ENCODE results near the gene PSMA6.
"Not testable (repeated sequence)": the region's sequence is repeated elsewhere in the genome, so short reads cannot be mapped to it uniquely, and the experiment has no call there.

Gene PSMA6

DNA sequence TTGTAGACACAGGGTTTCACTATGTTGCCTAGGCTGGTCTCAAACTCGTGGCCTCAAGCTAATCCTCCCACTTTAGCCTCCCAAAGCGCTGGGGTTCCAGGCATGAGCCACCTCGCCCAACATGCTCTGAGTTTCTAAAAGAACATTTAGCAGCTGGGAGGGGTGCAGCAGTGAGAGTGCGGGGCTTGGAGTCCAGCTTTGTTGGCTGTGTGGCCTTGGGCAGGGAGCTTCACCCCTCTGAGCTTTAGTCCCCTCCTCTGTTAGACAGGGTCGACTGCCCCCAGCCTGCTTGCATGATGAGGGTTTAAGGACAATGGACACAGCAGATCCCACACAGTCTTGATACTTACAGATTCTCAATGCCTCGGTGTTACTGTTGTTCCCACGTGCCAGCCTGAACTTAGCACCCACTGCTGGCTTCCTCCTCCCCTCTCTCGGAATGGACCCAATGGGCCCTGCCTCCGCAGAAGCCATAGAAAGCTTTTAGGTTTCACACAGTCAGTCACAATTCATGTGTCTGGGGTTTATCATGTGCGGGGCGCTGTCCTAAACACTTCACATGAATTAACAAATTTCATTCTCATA lies 54.6 kb downstream of the PSMA6 start:
- no peak for DNase-seq

DNA sequence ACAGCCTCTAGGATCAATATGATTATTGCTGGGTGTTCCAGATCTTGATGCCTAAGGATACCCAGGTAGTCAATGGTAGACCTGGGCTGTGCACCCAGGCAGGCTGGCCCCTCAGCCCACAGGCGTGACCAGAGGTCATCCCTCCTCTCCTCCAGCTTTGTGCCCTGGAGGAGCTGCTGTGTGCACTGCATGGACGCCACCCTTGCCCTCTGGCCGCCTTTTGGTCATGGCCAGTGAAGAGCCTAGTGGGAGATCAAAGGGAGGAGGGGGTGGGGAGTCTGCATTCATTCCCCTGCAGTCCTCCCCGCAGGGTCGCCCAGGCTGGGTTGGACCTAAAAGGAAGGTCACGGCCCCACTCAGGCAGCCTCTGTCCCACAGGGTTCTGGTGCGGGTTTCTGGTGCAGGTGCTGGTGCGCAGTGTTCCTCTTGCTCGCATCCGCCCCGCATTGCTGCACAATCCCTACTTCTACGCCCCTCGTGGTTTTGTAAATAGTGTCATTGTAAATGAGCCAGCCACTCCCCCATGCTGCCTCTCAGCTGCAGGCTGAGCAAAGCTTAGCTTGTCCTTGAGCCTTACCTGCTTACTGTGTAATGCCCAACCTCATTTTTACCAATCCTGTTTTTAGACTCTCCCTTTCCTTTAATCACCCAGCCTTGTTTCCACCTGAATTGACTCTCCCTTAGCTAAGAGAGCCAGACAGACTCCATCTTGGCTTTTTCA lies 55.3 kb downstream of the PSMA6 start:
- DNase-seq: no peak

DNA sequence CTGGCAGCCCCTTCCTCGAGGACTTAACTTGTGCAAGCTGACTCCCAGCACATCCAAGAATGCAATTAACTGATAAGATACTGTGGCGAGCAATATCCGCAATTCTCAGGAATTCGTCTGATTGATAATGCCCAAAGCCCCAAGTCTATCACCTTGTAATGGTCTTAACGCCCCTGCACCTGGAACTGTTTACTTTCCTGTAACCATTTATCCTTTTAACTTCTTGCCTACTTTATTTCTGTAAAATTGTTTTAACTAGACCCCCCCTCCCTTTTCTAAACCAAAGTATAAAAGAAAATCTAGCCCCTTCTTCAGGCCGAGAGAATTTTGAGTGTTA lies 55.8 kb downstream of the PSMA6 start:
- not testable (repeated sequence) for DNase-seq

DNA sequence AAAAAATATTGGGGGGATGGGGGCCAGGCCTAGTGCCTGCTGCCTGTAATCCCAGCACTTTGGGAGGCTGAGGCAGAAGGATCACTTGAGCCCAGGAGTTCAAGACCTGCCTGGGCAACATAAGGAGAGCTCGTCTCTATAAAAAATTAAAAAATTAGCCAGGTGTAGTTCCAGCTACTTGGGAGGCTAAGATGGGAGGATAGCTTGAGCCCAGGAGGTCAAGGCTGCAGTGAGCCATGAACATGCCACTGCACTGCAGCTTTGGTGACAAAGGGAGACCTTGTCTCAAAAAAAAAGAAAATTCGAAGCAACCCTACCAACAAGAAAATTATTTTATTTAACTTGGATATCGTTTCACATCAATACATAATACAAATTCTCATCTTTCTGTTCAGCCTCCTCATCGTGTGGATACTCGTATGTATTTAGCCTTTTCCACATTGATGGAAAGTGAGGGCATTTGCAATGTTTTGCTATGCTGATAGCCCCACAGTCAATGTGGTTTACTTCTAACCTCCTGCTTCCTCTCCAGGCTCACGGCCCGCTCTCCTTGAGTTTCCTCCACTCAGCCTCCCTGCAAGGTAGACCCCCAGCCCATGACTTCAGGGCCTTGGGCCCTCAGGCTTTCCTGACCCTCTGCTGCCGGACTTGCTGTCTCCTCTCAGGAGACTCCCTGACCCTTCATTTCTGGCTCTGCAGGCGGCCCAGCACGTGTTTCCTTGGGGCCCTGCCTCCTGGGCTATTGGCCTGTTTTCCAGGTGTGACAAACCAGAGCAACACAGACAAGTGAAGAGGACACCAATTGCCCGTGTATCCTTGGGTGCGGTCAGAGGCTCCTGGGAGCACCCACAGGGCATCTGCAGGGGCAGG lies 57.5 kb downstream of the PSMA6 start:
- DNase-seq: no peak

DNA sequence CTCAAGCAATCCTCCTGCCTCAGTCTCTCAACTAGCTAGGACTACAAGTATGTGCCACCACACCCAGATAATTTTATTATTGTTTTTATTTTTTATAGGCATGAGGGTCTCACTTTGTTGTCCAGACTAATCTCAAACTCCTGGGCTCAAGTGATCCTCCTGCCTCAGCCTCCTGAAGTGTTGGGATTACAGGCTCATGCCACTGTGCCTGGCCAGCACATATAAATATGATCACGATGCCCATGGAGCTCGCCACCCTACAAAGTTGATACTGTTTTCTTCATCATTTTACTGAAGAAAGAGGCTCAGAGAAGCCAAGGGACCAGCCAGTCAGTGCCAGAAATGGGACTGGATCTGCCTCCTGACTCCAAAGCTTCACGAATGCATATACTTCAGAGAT lies 59.3 kb downstream of the PSMA6 start:
- no peak for DNase-seq

DNA sequence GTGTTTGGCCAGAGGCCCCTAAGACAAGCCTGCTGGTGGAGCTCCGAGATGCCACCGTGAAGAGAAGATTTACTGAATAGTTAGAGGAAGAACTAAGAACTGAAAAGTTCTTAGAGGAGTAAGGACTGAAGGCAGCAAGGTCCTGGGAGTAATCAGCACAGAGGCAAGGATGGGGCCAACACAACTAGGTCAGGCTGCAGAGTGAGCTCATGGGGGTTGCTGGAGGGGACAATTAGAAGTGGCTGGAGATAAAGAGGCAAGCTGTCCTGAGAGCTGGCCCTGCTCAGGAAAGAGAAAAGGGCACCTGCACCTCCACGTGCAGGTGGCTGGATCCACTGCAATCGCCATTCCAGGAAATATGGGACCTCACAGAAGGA lies 59.7 kb downstream of the PSMA6 start:
- DNase-seq: no peak

DNA sequence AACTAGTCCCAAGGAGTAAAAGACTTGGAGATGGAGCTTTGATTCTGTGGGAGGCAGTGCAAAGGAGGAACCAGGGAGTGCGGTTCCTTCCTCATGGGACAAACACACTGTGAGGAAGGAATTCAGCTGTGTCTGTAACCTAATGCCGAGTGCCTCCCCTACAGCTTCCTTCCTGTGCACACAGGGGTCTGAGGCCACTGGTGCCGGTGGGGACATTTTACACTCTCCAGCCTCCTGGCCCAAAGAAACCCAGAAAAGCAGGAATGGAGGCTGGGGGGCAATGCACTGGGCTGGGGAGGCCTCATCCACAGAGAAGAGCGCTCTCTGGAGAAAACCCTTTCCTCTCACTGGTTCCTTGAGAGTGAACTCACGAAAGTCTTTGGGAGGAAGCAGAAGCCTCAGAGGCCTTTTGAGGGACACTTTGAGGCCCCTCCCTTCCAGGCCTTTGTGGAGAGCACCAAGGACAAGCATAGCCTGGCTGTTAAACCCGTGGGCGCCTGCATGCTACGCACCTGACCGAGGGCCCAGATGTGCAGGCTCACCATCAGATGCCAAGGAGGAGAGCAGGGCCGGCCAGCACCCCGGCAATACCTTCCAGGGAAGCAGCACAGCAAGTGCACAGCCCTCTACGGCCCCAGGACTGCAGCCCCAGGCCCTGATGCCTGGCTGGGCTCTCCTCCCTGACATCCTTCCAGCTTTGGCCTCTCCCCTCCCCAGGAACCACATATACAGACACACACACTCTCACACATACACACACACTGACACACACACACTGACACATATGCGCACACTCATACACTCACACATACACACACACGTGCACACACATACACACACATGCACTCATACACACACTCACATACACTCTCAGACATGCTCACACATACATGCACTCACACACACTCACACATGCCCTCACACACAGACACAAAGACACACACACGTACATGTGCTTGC lies 60.4 kb downstream of the PSMA6 start:
- DNase-seq: no peak

DNA sequence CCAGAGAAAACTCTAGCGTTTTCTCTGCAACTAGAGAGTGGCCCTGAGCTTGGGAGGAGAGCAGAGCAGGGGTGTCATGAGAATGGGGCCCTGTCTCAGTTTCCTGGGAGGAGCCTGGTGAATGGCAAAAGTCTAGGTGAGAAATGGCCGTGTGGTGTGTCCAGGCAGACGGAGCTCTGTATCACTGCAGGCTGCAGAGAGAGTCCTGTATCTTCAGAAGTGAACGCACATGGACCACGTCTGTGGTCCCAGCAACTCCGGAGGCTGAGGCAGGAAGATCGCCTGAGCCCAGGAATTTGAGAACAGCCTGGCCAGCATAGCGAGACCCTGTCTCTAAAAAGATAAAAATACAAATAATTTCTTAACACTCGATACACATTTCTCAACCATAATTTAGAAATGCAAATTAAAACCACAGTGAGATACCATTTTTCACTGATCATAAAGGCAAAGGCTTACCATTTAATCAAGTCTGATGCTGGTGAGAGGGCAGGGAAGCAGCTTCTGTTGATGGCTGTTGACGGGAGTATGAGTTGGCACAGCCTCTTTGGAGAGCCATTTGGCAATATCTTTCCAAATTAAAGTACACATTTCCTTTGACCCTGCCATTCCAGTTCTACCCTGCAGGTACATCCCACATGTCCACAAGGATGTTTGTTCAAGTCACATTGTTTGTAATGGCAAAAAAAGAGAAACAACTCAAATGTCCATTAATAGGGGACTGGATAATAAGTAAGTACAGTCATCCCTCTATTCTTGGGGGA lies 61.4 kb downstream of the PSMA6 start:
- no peak for DNase-seq

DNA sequence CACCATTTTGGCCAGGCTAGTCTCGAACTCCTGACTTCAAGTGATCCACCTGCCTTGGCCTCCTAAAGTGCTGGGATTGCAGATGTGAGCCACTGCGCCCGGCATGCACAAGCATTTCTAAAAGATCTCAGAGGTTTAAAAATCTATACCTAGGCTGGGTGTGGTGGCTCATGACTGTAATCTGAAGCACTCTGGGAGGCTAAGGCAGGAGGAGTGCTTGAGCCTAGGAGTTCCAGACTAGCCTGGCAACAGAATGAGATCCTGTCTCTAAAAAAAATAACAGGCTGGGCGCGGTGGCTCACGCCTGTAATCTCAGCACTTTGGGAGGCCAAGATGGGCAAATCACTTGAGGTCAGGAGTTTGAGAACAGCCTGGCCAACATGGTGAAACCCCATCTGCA lies 63.1 kb downstream of the PSMA6 start:
- not testable (repeated sequence) for DNase-seq

DNA sequence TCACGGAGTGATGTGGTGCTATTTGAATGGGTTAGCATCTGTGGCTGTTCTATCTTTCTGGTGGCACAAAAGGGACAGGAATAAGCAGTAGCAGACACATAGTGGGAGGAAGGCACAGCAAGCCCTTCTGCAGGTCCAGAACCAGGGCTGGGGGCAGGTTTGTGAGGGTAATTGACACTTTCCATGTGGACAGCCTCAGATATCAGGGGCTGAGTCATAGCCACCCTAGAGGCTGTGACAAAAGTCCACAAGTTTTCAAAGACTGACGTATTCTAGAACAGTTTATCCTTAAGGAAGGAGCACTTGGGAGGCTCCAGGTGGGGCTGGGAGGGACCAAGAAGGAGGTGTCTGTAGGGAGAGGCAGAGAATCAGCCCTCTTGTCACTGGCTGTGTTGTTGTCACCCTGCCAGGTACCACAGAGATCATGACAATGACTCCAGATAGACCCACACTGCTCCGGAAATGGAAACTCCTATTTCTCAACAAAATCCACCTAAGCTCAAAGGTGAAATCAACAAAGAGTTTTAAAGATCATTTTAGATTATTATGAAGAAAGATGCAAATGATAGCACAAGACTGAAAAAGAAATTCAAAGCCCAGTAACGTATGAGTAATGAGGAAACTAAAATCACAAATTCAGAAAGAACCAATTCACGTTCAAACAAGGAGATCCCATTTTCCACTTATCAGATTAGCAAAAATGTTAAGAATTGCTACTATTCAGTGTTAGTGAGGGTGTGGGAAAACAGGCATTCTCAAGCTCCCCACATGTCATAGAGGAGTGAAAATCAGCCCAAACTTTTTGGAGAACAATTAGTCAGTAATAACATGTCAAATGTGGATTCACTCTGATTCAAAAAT lies 64.0 kb downstream of the PSMA6 start:
- DNase-seq: no peak

DNA sequence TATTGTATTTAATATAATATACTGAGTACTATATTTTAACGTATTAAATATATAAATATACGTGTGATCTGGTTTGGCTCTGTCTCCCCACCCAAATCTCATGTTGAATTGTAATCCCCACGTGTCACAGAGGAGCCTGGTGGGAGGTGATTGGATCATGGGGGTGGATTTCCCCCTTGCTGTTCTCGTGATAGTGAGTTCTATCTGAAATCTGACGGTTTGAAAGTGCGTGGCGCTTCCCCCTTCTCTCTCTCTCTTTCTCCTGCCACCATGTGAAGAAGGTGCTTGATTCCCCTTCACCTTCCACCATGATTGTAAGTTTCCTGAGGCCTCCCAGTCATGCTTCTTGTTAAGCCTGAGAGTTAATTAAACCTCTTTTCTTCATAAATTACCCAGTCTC lies 67.5 kb downstream of the PSMA6 start:
- DNase-seq: not testable (repeated sequence)

DNA sequence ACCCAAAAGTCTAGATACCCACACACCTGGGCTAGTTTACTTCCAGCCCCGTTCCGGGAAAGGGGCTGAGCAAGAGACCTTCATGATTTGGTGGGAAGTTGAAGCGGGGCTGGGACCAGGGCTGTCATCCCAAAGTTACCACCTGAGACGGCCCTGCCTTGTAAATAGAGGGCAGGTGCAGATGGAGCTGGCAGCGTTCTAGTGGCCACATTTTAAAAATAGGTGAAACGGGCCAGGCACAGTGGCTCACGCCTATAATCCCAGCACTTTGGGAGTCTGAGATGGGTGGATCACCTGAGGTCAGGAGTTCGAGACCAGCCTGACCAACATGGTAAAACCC lies 68.9 kb downstream of the PSMA6 start:
- no peak for DNase-seq

DNA sequence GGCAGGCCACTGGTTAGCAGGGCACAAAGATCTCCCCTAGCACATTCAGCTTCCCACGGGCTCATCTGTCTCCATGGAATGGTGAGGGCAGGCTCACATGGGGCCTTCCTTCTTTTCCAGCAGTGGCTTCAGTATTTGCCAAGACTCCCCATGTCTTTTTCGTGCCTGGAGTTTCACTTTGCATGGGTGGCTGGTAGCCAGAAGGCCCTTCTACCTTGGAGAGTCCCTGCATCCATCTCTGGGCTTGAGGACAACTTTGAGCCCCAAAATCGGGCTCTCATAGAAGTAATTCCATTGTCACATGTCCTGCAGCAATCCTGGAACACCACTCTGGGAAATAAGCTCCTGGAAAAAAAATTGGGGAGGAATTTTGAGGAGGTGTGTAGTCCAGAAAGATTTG lies 70.3 kb downstream of the PSMA6 start:
- no peak for DNase-seq

DNA sequence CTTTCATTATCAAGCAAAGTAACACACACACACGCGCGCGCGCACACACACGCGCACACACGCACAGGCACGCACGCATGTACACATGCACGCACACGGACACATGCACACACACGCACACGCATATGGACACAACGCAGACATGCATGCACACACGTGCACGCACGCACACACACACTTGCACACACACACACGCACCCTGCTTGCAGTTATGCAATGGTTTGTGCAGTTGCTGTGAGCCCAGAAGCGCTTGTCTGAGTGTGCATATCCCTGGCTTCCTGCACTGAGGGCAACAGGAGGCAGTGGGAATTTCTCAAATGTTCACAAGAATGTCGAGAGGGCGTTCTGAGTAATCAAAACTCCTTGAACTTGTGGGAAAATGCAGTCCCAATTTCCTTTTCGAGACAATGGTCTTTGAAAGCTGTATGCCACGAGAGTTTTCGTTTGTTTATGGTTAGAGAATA lies 70.8 kb downstream of the PSMA6 start:
- DNase-seq: no peak

DNA sequence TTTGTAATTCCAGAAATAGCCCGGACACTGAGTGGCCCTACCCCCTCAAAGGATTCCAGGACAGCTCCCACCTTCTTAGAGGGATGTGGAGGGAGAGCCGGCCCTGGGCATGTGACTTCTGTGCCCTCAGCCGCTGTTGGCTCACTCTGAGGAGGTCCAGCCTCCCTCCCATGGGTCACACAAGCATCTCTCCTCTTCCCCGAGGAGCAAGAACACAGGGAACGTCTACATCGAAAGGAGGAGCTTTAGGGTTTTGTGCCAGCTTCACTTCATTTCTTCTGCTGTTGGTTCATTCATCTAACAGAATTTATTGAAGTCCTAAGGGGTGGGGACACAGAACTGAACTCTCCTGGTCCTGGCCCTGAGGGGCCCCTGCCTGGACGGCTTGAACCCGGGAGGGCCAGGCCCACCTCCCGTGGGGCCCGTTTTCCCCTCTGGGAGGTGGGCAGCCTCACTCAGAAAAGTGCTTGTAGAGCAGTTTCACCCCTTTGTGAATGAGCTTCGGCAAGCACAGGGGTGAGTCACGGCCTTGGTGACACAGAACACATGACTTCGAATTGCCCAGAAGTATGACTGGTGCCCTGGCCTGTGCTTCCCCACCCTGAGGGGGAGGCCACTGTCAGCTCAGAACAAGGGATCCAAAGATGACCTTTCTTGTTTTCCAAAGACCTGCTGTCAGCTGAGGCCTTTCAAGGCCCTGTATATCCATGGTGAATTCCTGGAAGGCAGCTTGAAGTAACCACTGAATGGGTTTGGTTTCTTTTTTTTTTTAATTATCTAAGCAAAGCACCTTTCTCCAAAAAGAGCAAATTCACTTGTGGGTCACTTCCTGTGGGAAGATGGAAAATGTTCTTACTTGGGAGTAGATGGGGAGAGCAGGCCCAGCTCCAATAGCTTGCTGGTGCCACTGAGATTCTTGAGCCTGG lies 73.2 kb downstream of the PSMA6 start:
- DNase-seq: no peak

DNA sequence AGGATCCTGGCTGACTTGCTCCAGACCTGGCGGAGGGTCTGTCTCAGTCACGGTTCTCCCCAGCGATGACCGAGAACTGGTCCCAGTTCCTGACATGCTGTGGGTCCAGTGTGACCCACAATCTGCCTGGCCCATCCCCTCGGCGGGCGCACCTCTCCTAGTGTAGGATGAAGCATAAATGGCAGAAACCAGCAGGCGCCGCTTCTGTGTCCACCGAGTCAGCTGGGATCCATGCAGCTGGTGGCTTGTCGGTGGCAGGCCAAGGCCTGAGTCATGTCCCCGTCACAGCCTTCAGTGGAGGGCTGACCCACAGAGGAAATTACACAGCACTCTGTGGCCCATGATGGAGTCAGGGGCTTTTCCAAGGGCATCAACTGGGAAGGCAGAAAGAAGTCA lies 73.9 kb downstream of the PSMA6 start:
- no peak for DNase-seq

DNA sequence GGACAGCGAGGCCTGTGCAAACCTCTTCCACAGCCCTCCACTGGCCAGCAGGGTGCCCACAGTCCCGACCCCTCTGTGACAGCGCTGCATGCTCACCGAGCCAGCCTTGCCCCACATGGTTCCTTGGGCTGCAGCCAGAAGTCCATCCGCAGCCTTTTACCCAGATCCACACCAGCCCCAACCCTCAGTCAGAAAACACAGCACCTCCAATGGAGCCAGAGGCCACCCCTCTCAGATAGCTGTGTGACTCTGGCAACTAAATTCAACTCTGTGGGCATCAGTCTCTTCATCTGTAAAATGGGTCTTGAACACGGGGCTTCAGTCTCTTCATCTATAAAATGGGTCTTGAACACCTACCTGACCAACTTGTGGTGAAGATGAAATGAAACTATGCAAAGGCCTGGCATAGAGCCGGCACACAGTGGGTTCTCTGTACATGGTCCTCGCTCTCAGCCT lies 74.4 kb downstream of the PSMA6 start:
- DNase-seq: no peak

DNA sequence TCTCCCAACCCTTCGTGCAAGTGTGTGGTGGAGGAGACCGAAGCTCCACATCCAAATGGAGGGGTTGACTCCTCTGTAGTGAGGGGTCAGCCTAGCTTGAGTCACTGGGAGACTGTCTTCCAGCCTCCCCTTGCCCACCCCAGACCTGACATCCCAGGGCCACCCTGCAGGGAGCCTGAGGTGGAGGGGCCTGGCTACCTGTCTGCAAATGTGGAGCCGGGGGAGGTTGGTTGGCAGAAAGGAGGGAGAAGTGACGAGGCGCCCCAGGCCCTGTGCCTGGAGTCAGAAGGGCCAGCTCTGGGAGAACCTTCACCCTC lies 74.8 kb downstream of the PSMA6 start:
- no peak for DNase-seq
